WTC11 (cell line): ENCODE results near the gene PACS1.

Source experiments
- FOXK1 ChIP-seq: sonication (generic); formaldehyde crosslinking; IDR thresholded peaks from 2 replicates; pipeline ENCODE4 v1.8.0; 2022; ENCODE audit warnings: mild to moderate bottlenecking, moderate library complexity, missing genetic modification reagents
- FOXP1 ChIP-seq: sonication (generic); formaldehyde crosslinking; IDR thresholded peaks from 2 replicates; pipeline ENCODE4 v1.8.0; 2022; ENCODE audit warnings: missing genetic modification reagents, mild to moderate bottlenecking, moderate library complexity, borderline replicate concordance
- SMAD3 ChIP-seq: sonication (generic); formaldehyde crosslinking; IDR thresholded peaks from 2 replicates; pipeline ENCODE4 v1.8.0; 2022; ENCODE audit warnings: missing genetic modification reagents, mild to moderate bottlenecking, borderline replicate concordance
- ZNF281 ChIP-seq: sonication (generic); formaldehyde crosslinking; IDR thresholded peaks from 2 replicates; pipeline ENCODE4 v1.8.0; 2023; ENCODE audit warnings: mild to moderate bottlenecking, missing genetic modification reagents
- TF ChIP-seq, protein P1 (sequence below): fragments of 200-600 bp; IDR thresholded peaks from 2 replicates; pipeline ENCODE4 v1.8.0; 2022; ENCODE audit warnings: antibody characterized with exemption

GRCh38 chr11:66275396-66275795, 205.3 kb downstream of the PACS1 start:
- TF ChIP-seq ZNF281 (CRISPR knock-in tag) (no peak), FOXK1 (CRISPR knock-in tag) (no peak), SMAD3 (no peak), FOXP1 (CRISPR knock-in tag) (no peak)
- TF ChIP-seq, protein P1, sequence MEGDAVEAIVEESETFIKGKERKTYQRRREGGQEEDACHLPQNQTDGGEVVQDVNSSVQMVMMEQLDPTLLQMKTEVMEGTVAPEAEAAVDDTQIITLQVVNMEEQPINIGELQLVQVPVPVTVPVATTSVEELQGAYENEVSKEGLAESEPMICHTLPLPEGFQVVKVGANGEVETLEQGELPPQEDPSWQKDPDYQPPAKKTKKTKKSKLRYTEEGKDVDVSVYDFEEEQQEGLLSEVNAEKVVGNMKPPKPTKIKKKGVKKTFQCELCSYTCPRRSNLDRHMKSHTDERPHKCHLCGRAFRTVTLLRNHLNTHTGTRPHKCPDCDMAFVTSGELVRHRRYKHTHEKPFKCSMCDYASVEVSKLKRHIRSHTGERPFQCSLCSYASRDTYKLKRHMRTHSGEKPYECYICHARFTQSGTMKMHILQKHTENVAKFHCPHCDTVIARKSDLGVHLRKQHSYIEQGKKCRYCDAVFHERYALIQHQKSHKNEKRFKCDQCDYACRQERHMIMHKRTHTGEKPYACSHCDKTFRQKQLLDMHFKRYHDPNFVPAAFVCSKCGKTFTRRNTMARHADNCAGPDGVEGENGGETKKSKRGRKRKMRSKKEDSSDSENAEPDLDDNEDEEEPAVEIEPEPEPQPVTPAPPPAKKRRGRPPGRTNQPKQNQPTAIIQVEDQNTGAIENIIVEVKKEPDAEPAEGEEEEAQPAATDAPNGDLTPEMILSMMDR: no peak
